ENCODE results near the gene SEL1L2. TPM values are rescaled to one million over a fixed set of nuclear protein-coding genes. Genes with fewer than 3 reads are reported as not detected.

The SEL1L2 gene
- total RNA-seq, 1 experiment from 2014 or later = not detected

- Mint-ChIP-seq H3K36me3 (ENCODE audit: insufficient read depth, unreplicated experiment) (no peaks in the 10 kb centered on the region), H3K27me3 (ENCODE audit: unreplicated experiment) (peaks cover 36% of the 10 kb centered on the region), H3K9me3 (ENCODE audit: low read depth, unreplicated experiment) (peaks cover 3% of the 10 kb centered on the region), H3K27ac (ENCODE audit: unreplicated experiment) (no peak overlapping the region), H3K4me3 (ENCODE audit: low read depth, unreplicated experiment) (no peak overlapping the region), H3K4me1 (ENCODE audit: low read depth, unreplicated experiment) (no peaks in the 10 kb centered on the region)
- CTCF ChIA-PET = no interaction called here
- intact Hi-C loops (cut with micrococcal nuclease; ENCODE audit: unreplicated experiment) = no loop called here
- no peak for DNase-seq
- BruUV-seq (replicated peaks) = no TSS peak
- TF ChIP-seq, protein P1, sequence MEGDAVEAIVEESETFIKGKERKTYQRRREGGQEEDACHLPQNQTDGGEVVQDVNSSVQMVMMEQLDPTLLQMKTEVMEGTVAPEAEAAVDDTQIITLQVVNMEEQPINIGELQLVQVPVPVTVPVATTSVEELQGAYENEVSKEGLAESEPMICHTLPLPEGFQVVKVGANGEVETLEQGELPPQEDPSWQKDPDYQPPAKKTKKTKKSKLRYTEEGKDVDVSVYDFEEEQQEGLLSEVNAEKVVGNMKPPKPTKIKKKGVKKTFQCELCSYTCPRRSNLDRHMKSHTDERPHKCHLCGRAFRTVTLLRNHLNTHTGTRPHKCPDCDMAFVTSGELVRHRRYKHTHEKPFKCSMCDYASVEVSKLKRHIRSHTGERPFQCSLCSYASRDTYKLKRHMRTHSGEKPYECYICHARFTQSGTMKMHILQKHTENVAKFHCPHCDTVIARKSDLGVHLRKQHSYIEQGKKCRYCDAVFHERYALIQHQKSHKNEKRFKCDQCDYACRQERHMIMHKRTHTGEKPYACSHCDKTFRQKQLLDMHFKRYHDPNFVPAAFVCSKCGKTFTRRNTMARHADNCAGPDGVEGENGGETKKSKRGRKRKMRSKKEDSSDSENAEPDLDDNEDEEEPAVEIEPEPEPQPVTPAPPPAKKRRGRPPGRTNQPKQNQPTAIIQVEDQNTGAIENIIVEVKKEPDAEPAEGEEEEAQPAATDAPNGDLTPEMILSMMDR (IDR thresholded peaks at IDR 0.05; ENCODE audit: unreplicated experiment) = no peak
Measured at GRCh38 chr20:13852306-13852705, 138.1 kb downstream of the SEL1L2 start.

GRCh38 chr20:13851279-13851678 lies 139.1 kb downstream of the SEL1L2 start:
- Mint-ChIP-seq H3K4me1 (ENCODE audit: low read depth, unreplicated experiment) (no peaks in the 10 kb centered on the region), H3K9me3 (ENCODE audit: low read depth, unreplicated experiment) (peaks cover 3% of the 10 kb centered on the region), H3K36me3 (ENCODE audit: insufficient read depth, unreplicated experiment) (no peaks in the 10 kb centered on the region), H3K27me3 (ENCODE audit: unreplicated experiment) (peaks cover 46% of the 10 kb centered on the region), H3K27ac (ENCODE audit: unreplicated experiment) (no peak overlapping the region), H3K4me3 (ENCODE audit: low read depth, unreplicated experiment) (no peak overlapping the region)
- no peak for DNase-seq
- TF ChIP-seq, protein P1 (IDR thresholded peaks at IDR 0.05; ENCODE audit: unreplicated experiment) = no peak
- intact Hi-C loops (cut with micrococcal nuclease; ENCODE audit: unreplicated experiment) = no loop called here
- BruUV-seq (replicated peaks) = no TSS peak
- CTCF ChIA-PET = interaction anchor here (0.6 kb wide), 1 partner anchor 231 kb away, joined by 3 read pairs; no protein-coding TSS in a partner anchor

DNA sequence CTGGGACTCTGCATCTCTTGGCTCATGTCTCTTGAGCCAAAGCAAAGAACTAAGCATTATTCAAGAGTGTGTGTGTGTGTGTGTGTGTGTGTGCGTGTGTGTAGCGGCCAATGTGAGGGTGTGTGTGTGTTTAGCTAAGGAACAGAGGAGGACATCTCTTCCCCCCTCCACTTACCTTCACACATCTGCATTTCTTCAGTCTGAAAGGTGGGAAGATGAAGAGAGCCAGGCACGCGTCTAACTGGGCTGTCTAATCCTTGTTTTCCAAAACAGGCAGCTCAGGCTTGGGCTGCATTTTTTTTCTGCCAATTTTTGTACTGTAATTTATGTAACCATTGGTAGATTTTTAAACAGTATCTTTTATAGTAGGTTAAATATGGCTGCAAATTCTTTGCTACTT lies 146.1 kb downstream of the SEL1L2 start:
- TF ChIP-seq, protein P1 (IDR thresholded peaks at IDR 0.05; ENCODE audit: unreplicated experiment) = no peak
- intact Hi-C loops (cut with micrococcal nuclease; ENCODE audit: unreplicated experiment) = no loop called here
- H3K9me3 Mint-ChIP-seq (ENCODE audit: low read depth, unreplicated experiment) = peaks cover 3% of the 10 kb centered on the region
- peaks cover 76% of the 10 kb centered on the region for H3K27me3 Mint-ChIP-seq (ENCODE audit: unreplicated experiment)
- H3K27ac Mint-ChIP-seq (ENCODE audit: unreplicated experiment) = no peak overlapping the region
- no peaks in the 10 kb centered on the region for H3K4me1 Mint-ChIP-seq (ENCODE audit: low read depth, unreplicated experiment)
- no TSS peak for BruUV-seq (replicated peaks)
- no peaks in the 10 kb centered on the region for H3K36me3 Mint-ChIP-seq (ENCODE audit: insufficient read depth, unreplicated experiment)
- CTCF ChIA-PET = no interaction called here
- H3K4me3 Mint-ChIP-seq (ENCODE audit: low read depth, unreplicated experiment) = no peak overlapping the region
- no peak for DNase-seq

DNA sequence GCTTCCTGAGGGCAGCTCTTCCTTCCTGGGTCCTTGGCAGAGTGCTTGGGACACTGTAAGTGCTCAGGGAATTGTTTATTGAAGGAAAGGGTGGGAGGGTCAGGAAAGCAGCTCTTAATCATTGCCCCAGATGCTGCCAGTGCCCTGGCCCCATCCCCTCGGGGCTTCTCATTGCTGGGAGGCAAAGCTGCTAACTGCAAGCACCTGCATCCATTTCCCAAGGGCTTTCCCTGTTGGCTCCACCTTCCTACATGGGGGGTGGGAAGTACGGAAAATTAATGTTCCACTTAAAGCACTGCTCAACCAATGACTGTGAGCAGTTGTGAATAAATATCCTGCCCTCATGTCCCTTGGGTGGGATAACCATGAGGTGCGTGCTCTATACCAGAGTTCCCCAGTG lies 149.2 kb downstream of the SEL1L2 start:
- H3K9me3 Mint-ChIP-seq (ENCODE audit: low read depth, unreplicated experiment) = no peaks in the 10 kb centered on the region
- no peak overlapping the region for H3K27ac Mint-ChIP-seq (ENCODE audit: unreplicated experiment)
- no peak overlapping the region for H3K4me3 Mint-ChIP-seq (ENCODE audit: low read depth, unreplicated experiment)
- H3K27me3 Mint-ChIP-seq (ENCODE audit: unreplicated experiment) = peaks cover 56% of the 10 kb centered on the region
- H3K36me3 Mint-ChIP-seq (ENCODE audit: insufficient read depth, unreplicated experiment) = no peaks in the 10 kb centered on the region
- CTCF ChIA-PET = no interaction called here
- no TSS peak for BruUV-seq (replicated peaks)
- TF ChIP-seq, protein P1 (IDR thresholded peaks at IDR 0.05; ENCODE audit: unreplicated experiment) = no peak
- intact Hi-C loops (cut with micrococcal nuclease; ENCODE audit: unreplicated experiment) = no loop called here
- no peaks in the 10 kb centered on the region for H3K4me1 Mint-ChIP-seq (ENCODE audit: low read depth, unreplicated experiment)
- DNase-seq = no peak

Data from Calu3 (cell line).